ENCODE measurements around the gene OXA1L. TPM values are rescaled to one million over a fixed set of nuclear protein-coding genes. Genes with fewer than 3 reads are reported as not detected.

The OXA1L gene
- total RNA-seq, 1 experiment from 2014 or later = 146 TPM

- no peaks in the 10 kb centered on the region for H3K9me3 ChIP-seq (ENCODE audit: control insufficient read depth in 1 of 2, insufficient read depth in 1 of 2, low read depth in 1 of 2, low read length in 2 of 2)
- no peaks in the 10 kb centered on the region for H3K9me2 ChIP-seq (ENCODE audit: insufficient read depth)
- peaks cover 7 to 35% of the 10 kb centered on the region in 2 experiments for H3K4me1 ChIP-seq (ENCODE audit: control insufficient read depth in 1 of 2, insufficient read depth in 2 of 2, low read length in 2 of 2)
- BruUV-seq (replicated peaks) = no TSS peak
- intact Hi-C loops (cut with micrococcal nuclease) = loop anchor here (2.0 kb wide), 3 partner anchors 79 to 265 kb away; partner anchors contain the start of gene AJUBA
- RAD21 ChIA-PET (ENCODE audit: low non-redundant PET in 1 of 2, low total read pairs in 2 of 2, uncharacterized antibody in 2 of 2, unreplicated experiment in 2 of 2) = interaction anchor here (0.6 to 1.4 kb wide), 5 partner anchors 31 to 164 kb away, joined by 3 to 8 read pairs (median 4); no protein-coding TSS in a partner anchor
- ATAC-seq = no peak
- no peak overlapping the region for H3K27ac ChIP-seq (ENCODE audit: low read depth, low read length)
- no peaks in the 10 kb centered on the region for H3K27me3 ChIP-seq (ENCODE audit: insufficient read depth, low read length)
- no peak for TF ChIP-seq POLR2AphosphoS5 (IDR thresholded peaks at IDR 0.05; ENCODE audit: low read depth, low read length)
- TF ChIP-seq REST (IDR thresholded peaks at IDR 0.05; ENCODE audit: low read depth) = no peak
- no peak for TF ChIP-seq EGR1 (IDR thresholded peaks at IDR 0.05; ENCODE audit: low read depth)
- TF ChIP-seq, protein P1, sequence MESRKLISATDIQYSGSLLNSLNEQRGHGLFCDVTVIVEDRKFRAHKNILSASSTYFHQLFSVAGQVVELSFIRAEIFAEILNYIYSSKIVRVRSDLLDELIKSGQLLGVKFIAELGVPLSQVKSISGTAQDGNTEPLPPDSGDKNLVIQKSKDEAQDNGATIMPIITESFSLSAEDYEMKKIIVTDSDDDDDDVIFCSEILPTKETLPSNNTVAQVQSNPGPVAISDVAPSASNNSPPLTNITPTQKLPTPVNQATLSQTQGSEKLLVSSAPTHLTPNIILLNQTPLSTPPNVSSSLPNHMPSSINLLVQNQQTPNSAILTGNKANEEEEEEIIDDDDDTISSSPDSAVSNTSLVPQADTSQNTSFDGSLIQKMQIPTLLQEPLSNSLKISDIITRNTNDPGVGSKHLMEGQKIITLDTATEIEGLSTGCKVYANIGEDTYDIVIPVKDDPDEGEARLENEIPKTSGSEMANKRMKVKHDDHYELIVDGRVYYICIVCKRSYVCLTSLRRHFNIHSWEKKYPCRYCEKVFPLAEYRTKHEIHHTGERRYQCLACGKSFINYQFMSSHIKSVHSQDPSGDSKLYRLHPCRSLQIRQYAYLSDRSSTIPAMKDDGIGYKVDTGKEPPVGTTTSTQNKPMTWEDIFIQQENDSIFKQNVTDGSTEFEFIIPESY (IDR thresholded peaks at IDR 0.05; ENCODE audit: extremely low read depth, insufficient replicate concordance, low read length) = no peak
- TF ChIP-seq FOSL1 (IDR thresholded peaks at IDR 0.05; ENCODE audit: low read depth) = no peak
- no peak for TF ChIP-seq YY1 (IDR thresholded peaks at IDR 0.05; ENCODE audit: extremely low read depth, insufficient replicate concordance, low read depth, low read length)
- no peak for TF ChIP-seq RAD21 (IDR thresholded peaks at IDR 0.05; ENCODE audit: low read depth)
- no peak for TF ChIP-seq CEBPB (IDR thresholded peaks at IDR 0.05; ENCODE audit: low read depth)
- no peak for TF ChIP-seq TCF7L2 (IDR thresholded peaks at IDR 0.05; ENCODE audit: borderline replicate concordance, extremely low read depth, insufficient read depth, insufficient read length)
- TF ChIP-seq EZH2 (IDR thresholded peaks at IDR 0.05) = no peak
- H3K9ac ChIP-seq (ENCODE audit: low read length) = no peak overlapping the region
- no peak for DNase-seq (ENCODE audit: low read depth, low spot score)
- 0 out of 2 replicates have a peak overlapping the region, but pooled peaks have one; percentile 68 for H3K4me2 ChIP-seq (ENCODE audit: low read length)
- H3K79me2 ChIP-seq (ENCODE audit: insufficient read depth, low read length) = no peaks in the 10 kb centered on the region
- CTCF ChIA-PET = interaction anchor here (0.6 to 2.7 kb wide), 15 partner anchors 14 to 537 kb away, joined by 3 to 38 read pairs (median 5); partner anchors contain the start of genes DAD1, LRP10, OXA1L and PRMT5
- H3K4me3 ChIP-seq (replicated peaks in 1 of 2; ENCODE audit: low read depth in 1 of 2, low read length in 2 of 2) = no peak overlapping the region
- no peaks in the 10 kb centered on the region for H3K36me3 ChIP-seq (ENCODE audit: control insufficient read depth in 1 of 2, insufficient read depth in 2 of 2, low read length in 2 of 2)
- peak overlapping the region; percentile 45 for H2AFZ ChIP-seq (ENCODE audit: low read depth, low read length, poor library complexity, severe bottlenecking)
- H4K20me1 ChIP-seq (ENCODE audit: insufficient read depth) = no peaks in the 10 kb centered on the region
- POLR2A ChIA-PET = interaction anchor here (0.6 to 1.9 kb wide), 3 partner anchors 8 to 289 kb away, joined by 3 to 6 read pairs (median 4); partner anchors contain the start of gene OXA1L
Measured at GRCh38 chr14:22822016-22822570, 55.6 kb downstream of the OXA1L start.

Other genes with a start within 250 kb of the OXA1L start
- gene DAD1, start 177.5 kb upstream of the OXA1L start, total RNA-seq (2021; ENCODE audit: unreplicated experiment) = 162 TPM
- 9.4 TPM for gene ABHD4, start 168.4 kb upstream of the OXA1L start, total RNA-seq (2021; ENCODE audit: unreplicated experiment)
- not detected for gene OR6J1, start 122.3 kb upstream of the OXA1L start, total RNA-seq (2021; ENCODE audit: unreplicated experiment)
- 0.27 TPM for gene SLC7A7, start 48.7 kb downstream of the OXA1L start, total RNA-seq (2021; ENCODE audit: unreplicated experiment)
- 134 TPM for gene MRPL52, start 63.2 kb downstream of the OXA1L start, total RNA-seq (2021; ENCODE audit: unreplicated experiment)
- gene MMP14, start 69.9 kb downstream of the OXA1L start, total RNA-seq (2021; ENCODE audit: unreplicated experiment) = 17.8 TPM
- gene LRP10, start 105.1 kb downstream of the OXA1L start, total RNA-seq (2021; ENCODE audit: unreplicated experiment) = 42.7 TPM
- gene REM2, start 116.5 kb downstream of the OXA1L start, total RNA-seq (2021; ENCODE audit: unreplicated experiment) = 0.47 TPM
- 67.2 TPM for gene RBM23, start 152.5 kb downstream of the OXA1L start, total RNA-seq (2021; ENCODE audit: unreplicated experiment)
- gene PRMT5, start 162.7 kb downstream of the OXA1L start, total RNA-seq (2021; ENCODE audit: unreplicated experiment) = 186 TPM
- 48.7 TPM for gene HAUS4, start 190.4 kb downstream of the OXA1L start, total RNA-seq (2021; ENCODE audit: unreplicated experiment)
- gene AJUBA, start 215.9 kb downstream of the OXA1L start, total RNA-seq (2021; ENCODE audit: unreplicated experiment) = 39.7 TPM
- gene C14orf93, start 243.5 kb downstream of the OXA1L start, total RNA-seq (2021; ENCODE audit: unreplicated experiment) = 13.7 TPM